Body of pancreas (tissue), 4 donors: ENCODE data around the gene MRPS5. TPM values are rescaled to one million over a fixed set of nuclear protein-coding genes. Genes with fewer than 3 reads are reported as not detected.

Experiments
- ATAC-seq: fragments of 150-250 bp; one replicate; pipeline ENCODE4 v1.9.1; 2016
- DNase-seq, 4 donors: peaks; one replicate each; pipeline ENCODE4 v3.0.0-alpha.2; 2019
- H3K27ac ChIP-seq, 4 donors: fragments of 200-600 bp; sonication (generic); 1 replicate in 3 of 4; 2 replicates in 1 of 4; pipeline versions ENCODE4 v1.5.1 to v1.6.1; 2016 to 2019; ENCODE audit warnings: mild to moderate bottlenecking in 1 of 4, mixed read lengths in 1 of 4, moderate library complexity in 1 of 4
- H3K27me3 ChIP-seq, 2 donors: fragments of 200-600 bp; sonication (generic); one replicate each; pipeline ENCODE4 v1.6.0; 2016; ENCODE audit warnings: mild to moderate bottlenecking in 1 of 2
- H3K36me3 ChIP-seq, 2 donors: fragments of 200-600 bp; sonication (generic); replicated peaks in 1 of 2; 2 replicates each; pipeline ENCODE4 v1.5.1; 2016; ENCODE audit warnings: low read depth in 2 of 2; ENCODE audit not compliant: insufficient read depth in 1 of 2
- H3K4me1 ChIP-seq: fragments of 200-600 bp; sonication (generic); one replicate; pipeline ENCODE4 v1.6.0; 2016
- H3K4me3 ChIP-seq, 2 donors: fragments of 200-600 bp; sonication (generic); 1 replicate in 1 of 2; 2 replicates in 1 of 2; pipeline ENCODE4 v1.5.1; 2016 to 2019
- H3K9me3 ChIP-seq, 3 donors: fragments of 200-600 bp; sonication (generic); 1 replicate in 2 of 3; 2 replicates in 1 of 3; pipeline ENCODE4 v1.5.1; 2016
- CTCF ChIP-seq, 7 experiments: fragments of 450-650 bp in 4 of 7; fragments of 200-600 bp in 3 of 7; sonication (generic) in 3 of 7; IDR thresholded peaks; one replicate each; pipeline ENCODE4 v1.5.1; 2016 to 2019; ENCODE audit warnings: antibody characterized with exemption in 7 of 7
- POLR2A ChIP-seq, 3 donors: fragments of 450-650 bp; IDR thresholded peaks; one replicate each; pipeline ENCODE4 v1.6.1; 2016; ENCODE audit warnings: antibody characterized with exemption in 3 of 3, mild to moderate bottlenecking in 2 of 3
- WGBS, 2 donors: methylation state at CpG; one replicate each; pipeline ENCODE4 v1.1.5; 2017; 5-methylcytosine and 5-hydroxymethylcytosine counted together
- intact Hi-C: fragments of 100-400 bp; cut with DNase I; formaldehyde crosslinking; loops from one replicate; pipeline ENCODE4 v1.15.1; 2023
- total RNA-seq, 2 donors: library from RNA; depleted of rRNA; stranded (reverse); fragments of >200 nt; gene quantifications; one replicate each; pipeline ENCODE4 v1.1.0, GENCODE V29; 2016

Gene MRPS5
- total RNA-seq, 2 donors from 2014 or later: 31.6 to 46.1 TPM

DNA sequence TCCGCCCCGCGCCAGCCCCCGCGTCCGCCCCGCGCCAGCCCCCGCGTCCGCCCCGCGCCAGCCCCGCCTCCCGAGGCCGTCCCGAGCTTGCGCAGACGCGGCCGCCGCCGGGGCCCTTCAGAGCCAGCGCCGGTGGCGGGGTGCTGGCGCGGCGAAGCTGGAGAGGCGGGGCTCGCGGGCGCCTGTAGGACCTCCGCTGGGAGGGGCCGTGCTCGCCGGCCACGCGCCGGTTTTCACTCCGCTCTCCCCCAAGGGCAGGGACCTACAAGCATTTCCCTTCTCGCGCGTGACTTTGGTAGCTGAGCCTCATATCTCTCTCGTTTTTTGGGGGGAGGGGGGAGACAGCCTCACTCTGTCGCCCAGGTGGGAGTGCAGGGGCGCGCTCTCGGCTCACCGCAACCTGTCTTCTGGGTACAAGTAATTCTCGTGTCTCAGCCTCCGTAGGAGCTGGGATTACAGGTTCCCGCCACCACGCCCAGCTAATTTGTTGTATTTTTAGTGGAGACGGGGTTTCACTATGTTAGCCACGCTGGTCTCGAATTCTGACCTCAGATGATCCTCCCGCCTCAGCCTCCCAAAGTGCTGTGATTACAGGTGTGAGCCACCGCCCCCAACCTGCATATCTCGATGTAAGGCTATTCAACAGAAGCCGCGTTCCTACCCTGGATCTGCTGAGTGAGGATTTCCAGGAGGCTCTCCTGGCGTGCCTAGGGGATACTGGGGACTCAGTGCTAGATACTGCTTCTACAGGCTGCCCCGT is 38.3 kb upstream of the MRPS5 start, which contains the start of gene ZNF514:
ZNF514 (minus strand) TSS at position 159 of the 760 bp plus-strand sequence. CDS start 6,595 bp downstream, outside the sequence.
- H3K27me3 ChIP-seq: no peaks in the 10 kb centered on the region
- intact Hi-C loops: no loop called here
- peak within 1 kb of the TSS; percentile 51 to 77 (median 66) for H3K27ac ChIP-seq
- TF ChIP-seq CTCF (IDR thresholded peaks at IDR 0.05) (no peak), POLR2A (IDR thresholded peaks at IDR 0.05) (peak; percentile 9 to 43 (median 11))
- peaks cover 0 to 12% (median 0%) of the 10 kb centered on the region in 3 donors for H3K9me3 ChIP-seq
- 8 to 27% methylated on average over 9 to 55 of the region's 64 CpGs for WGBS, 2 donors
- peak; percentile 93 for ATAC-seq
- peaks cover 28% of the 10 kb centered on the region for H3K4me1 ChIP-seq
- DNase-seq: peak; percentile 79 to 86 (median 84)
- H3K4me3 ChIP-seq: peak within 1 kb of the TSS; percentile 57 to 78
- H3K36me3 ChIP-seq: no peaks in the 10 kb centered on the region

DNA sequence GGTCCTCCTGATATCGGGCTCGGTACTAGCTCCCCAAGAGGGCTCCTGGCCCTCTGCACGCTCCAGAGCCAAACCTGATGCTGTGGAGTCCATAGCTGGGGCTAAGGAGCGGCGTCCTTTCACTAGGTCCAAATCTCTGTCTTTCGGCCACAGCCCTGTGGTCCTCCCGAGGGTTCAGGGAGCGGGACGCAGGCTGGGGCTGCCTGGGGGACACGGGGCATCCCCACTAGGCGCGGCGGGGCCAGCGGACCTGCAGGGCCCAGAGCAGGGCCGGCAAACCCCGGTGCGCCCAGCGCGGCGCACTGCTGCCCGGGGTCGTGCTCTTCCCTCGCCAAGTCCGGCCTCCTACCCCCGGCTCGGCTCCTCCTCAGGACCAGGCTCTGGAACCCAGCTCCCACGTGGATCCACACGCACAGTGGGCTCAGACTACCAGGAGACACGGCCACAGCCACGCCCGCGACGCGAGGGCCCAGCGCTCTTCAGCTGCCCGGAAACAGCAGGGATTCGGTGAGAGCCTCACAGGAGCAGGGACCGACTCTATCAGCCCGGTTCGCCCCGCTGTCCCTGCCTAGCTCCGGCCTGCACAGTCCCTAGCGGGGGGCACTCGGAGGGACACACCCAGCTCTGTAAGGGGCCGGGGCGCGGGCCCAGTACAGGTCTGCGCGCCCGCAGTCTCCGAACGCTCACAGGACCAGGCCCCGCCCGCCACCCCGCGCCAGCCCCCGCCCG is 37.4 kb upstream of the MRPS5 start:
- Histone ChIP-seq H3K4me3 (peak overlapping the region; percentile 57 to 78), H3K36me3 (peaks cover 0 to 5% of the 10 kb centered on the region in 2 donors), H3K9me3 (peaks cover 0 to 12% (median 0%) of the 10 kb centered on the region in 3 donors), H3K27ac (peak overlapping the region in 3 of 4 donors; percentile 59 to 77 (median 72)), H3K27me3 (no peaks in the 10 kb centered on the region), H3K4me1 (peaks cover 20% of the 10 kb centered on the region)
- peak; percentile 63 for ATAC-seq
- intact Hi-C loops: no loop called here
- WGBS, 2 donors: 1 to 5% methylated on average over 4 to 57 of the region's 58 CpGs
- no peak for TF ChIP-seq CTCF (IDR thresholded peaks at IDR 0.05)
- peak; percentile 14 to 41 (median 38) for TF ChIP-seq POLR2A (IDR thresholded peaks at IDR 0.05)
- DNase-seq: peak; percentile 48 to 62 (median 51)

DNA sequence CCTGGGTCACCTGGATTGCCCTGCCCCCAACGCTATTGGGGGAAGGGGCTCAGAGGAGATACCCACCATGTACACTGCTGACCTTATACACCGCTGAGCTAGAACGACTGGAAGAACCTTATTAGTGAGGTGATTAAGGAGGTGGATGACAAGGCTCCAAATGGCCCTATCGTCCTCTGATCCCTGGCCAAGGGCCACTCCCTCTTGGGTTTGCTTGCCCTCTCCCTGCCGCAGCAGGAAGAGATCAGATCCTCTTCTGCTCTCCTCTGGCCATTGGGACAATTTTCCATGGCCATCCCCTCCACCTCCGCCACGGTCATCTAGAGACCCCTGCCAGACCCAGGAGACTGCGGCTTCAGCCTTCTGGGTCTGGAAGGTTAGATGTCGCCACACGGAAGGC is 36.8 kb upstream of the MRPS5 start:
- peak overlapping the region in 1 of 4 donors; percentile 77 for H3K27ac ChIP-seq
- H3K27me3 ChIP-seq: no peaks in the 10 kb centered on the region
- H3K9me3 ChIP-seq: peaks cover 0 to 12% (median 0%) of the 10 kb centered on the region in 3 donors
- 59 to 61% methylated on average over 10 of the region's 10 CpGs for WGBS, 2 donors
- peak overlapping the region in 1 of 2 donors; percentile 57 for H3K4me3 ChIP-seq
- peaks cover 14% of the 10 kb centered on the region for H3K4me1 ChIP-seq
- intact Hi-C loops: no loop called here
- DNase-seq (peak in 1 of 4 donors; percentile 11), ATAC-seq (no peak)
- TF ChIP-seq CTCF (IDR thresholded peaks at IDR 0.05) (no peak), POLR2A (IDR thresholded peaks at IDR 0.05) (no peak)
- peaks cover 0 to 6% of the 10 kb centered on the region in 2 donors for H3K36me3 ChIP-seq

DNA sequence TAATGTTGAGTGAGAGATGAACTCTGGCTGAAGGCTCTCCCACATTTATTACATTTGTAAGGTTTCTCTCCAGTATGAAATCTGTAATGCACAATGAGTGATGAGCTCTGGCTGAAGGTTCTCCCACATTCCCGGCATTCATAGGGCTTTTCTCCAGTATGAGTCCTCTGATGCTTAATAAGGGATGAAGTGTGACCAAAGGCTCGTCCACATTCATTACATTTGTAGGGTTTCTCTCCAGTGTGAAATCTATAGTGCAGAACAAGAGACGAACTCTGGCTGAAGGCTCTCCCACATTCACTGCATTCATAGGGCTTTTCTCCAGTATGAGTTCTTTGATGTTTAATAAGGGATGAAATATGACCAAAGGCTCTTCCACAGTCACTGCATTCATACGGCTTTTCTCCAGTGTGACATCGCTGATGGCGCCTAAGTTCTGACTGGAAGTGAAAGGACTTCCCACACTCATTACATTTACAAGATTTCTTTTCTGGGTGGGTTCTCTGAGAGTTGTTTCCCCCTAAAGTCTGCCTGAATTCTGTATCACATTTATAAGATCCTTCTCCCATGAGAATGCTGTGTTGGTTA is 27.9 kb upstream of the MRPS5 start:
- H3K9me3 ChIP-seq: peaks cover 0 to 71% (median 3%) of the 10 kb centered on the region in 3 donors
- ATAC-seq: no peak
- no peaks in the 10 kb centered on the region for H3K4me1 ChIP-seq
- TF ChIP-seq CTCF (IDR thresholded peaks at IDR 0.05): no peak
- no peak for TF ChIP-seq POLR2A (IDR thresholded peaks at IDR 0.05)
- no peak overlapping the region for H3K4me3 ChIP-seq
- H3K27me3 ChIP-seq: no peaks in the 10 kb centered on the region
- DNase-seq: no peak
- intact Hi-C loops: no loop called here
- H3K36me3 ChIP-seq: peaks cover 21 to 32% of the 10 kb centered on the region in 2 donors
- H3K27ac ChIP-seq: no peak overlapping the region
- 91 to 94% methylated on average over 6 of the region's 6 CpGs for WGBS, 2 donors
